IMR-90 (cell line): ENCODE results near the gene DZIP3. TPM values are rescaled to one million over a fixed set of nuclear protein-coding genes. Genes with fewer than 3 reads are reported as not detected.

Source experiments
- ATAC-seq: fragments of 200-7000 bp; cut with Tn5 transposase; 2 replicates; pipeline ENCODE4 v1.9.1; 2020; ENCODE audit warnings: low read depth, mild to moderate bottlenecking, moderate library complexity
- BruUV-seq: library from RNA; stranded (reverse); fragments of 400-500 nt; replicated peaks from 2 replicates; lab custom pipeline; 2021; lab: Mats Ljungman, UMichigan
- CTCF ChIA-PET: fragments of 300-600 bp; formaldehyde crosslinking; extraction: SDS; loops from one replicate; lab custom pipeline; 2021; ENCODE audit warnings: antibody characterized with exemption; lab: Yijun Ruan, JAX
- POLR2A ChIA-PET: fragments of 300-600 bp; sonication (Branson Sonifier 250); formaldehyde crosslinking; loops from one replicate; lab custom pipeline; 2022; ENCODE audit warnings: antibody characterized with exemption; ENCODE audit not compliant: unreplicated experiment; lab: Charles Lee
- DNase-seq: peaks from one replicate; pipeline ENCODE4 v3.0.0; 2013
- H2AFZ ChIP-seq: replicated peaks from 2 replicates; pipeline ENCODE3; 2013; ENCODE audit warnings: low read length, mild to moderate bottlenecking; ENCODE audit not compliant: poor library complexity
- H2AK5ac ChIP-seq: 2 replicates; pipeline ENCODE4 v1.6.1; 2013; ENCODE audit warnings: low read depth, low read length, inconsistent platforms
- H2AK9ac ChIP-seq: replicated peaks from 2 replicates; pipeline ENCODE3; 2013; ENCODE audit warnings: mild to moderate bottlenecking, low read depth, low read length, moderate library complexity; ENCODE audit not compliant: poor library complexity
- H2BK120ac ChIP-seq: 2 replicates; pipeline ENCODE4 v1.6.1; 2013; ENCODE audit warnings: low read depth, low read length, inconsistent platforms
- H2BK15ac ChIP-seq: 3 replicates; pipeline ENCODE4 v1.6.1; 2013; ENCODE audit warnings: low read depth, low read length, inconsistent platforms
- H2BK20ac ChIP-seq: 2 replicates; pipeline ENCODE4 v1.6.1; 2013; ENCODE audit warnings: low read depth, mild to moderate bottlenecking, inconsistent platforms, low read length, moderate library complexity
- H2BK5ac ChIP-seq: 2 replicates; pipeline ENCODE4 v1.6.1; 2013; ENCODE audit warnings: mild to moderate bottlenecking, low read depth, low read length, inconsistent platforms; ENCODE audit not compliant: poor library complexity, severe bottlenecking
- H3K14ac ChIP-seq: replicated peaks from 2 replicates; pipeline ENCODE4 v1.6.1; 2013; ENCODE audit warnings: low read depth, low read length, inconsistent platforms
- H3K18ac ChIP-seq: 2 replicates; pipeline ENCODE4 v1.6.1; 2013; ENCODE audit warnings: low read depth, low read length, control low read depth
- H3K23ac ChIP-seq: 2 replicates; pipeline ENCODE4 v1.6.1; 2013; ENCODE audit warnings: low read depth, low read length, inconsistent platforms
- H3K27ac ChIP-seq: 2 replicates; pipeline ENCODE4 v1.5.1; 2013; ENCODE audit warnings: mild to moderate bottlenecking, control low read depth, low read length; ENCODE audit not compliant: insufficient read depth
- H3K27me3 ChIP-seq: 2 replicates; pipeline ENCODE4 v1.6.1; 2013; ENCODE audit warnings: low read length; ENCODE audit not compliant: control insufficient read depth, insufficient read depth
- H3K36me3 ChIP-seq: 2 replicates; pipeline ENCODE4 v1.6.1; 2013; ENCODE audit warnings: low read length, mixed read lengths; ENCODE audit not compliant: control insufficient read depth, insufficient read depth
- H3K4ac ChIP-seq: 2 replicates; pipeline ENCODE4 v1.6.1; 2013; ENCODE audit warnings: low read depth, low read length, inconsistent platforms
- H3K4me1 ChIP-seq: 2 replicates; pipeline ENCODE4 v1.6.1; 2013; ENCODE audit warnings: low read length, mixed read lengths; ENCODE audit not compliant: control insufficient read depth, insufficient read depth
- H3K4me2 ChIP-seq: 2 replicates; pipeline ENCODE4 v1.6.1; 2013; ENCODE audit warnings: low read depth, mild to moderate bottlenecking, control low read depth, low read length, moderate library complexity
- H3K4me3 ChIP-seq: 2 replicates; pipeline ENCODE4 v1.5.1; 2013; ENCODE audit warnings: low read depth, mild to moderate bottlenecking, control low read depth, low read length, moderate library complexity; ENCODE audit not compliant: insufficient read depth
- H3K56ac ChIP-seq: 2 replicates; pipeline ENCODE4 v1.6.1; 2013; ENCODE audit warnings: low read length, inconsistent platforms; ENCODE audit not compliant: insufficient read depth; ENCODE audit errors: extremely low read depth
- H3K79me1 ChIP-seq, 2 experiments: 2 replicates each; pipeline ENCODE4 v1.6.1; 2013; ENCODE audit warnings: low read length in 2 of 2, inconsistent platforms in 1 of 2, low read depth in 1 of 2
- H3K9ac ChIP-seq: 2 replicates; pipeline ENCODE4 v1.6.1; 2013; ENCODE audit warnings: low read depth, low read length, control low read depth
- H3K9me1 ChIP-seq: 2 replicates; pipeline ENCODE4 v1.6.1; 2013; ENCODE audit warnings: low read length, inconsistent platforms; ENCODE audit not compliant: insufficient read depth
- H3K9me3 ChIP-seq: 2 replicates; pipeline ENCODE4 v1.6.1; 2013; ENCODE audit warnings: low read length; ENCODE audit not compliant: control insufficient read depth, insufficient read depth
- H4K20me1 ChIP-seq: 2 replicates; pipeline ENCODE4 v1.6.1; 2013; ENCODE audit warnings: low read length, inconsistent platforms; ENCODE audit not compliant: insufficient read depth
- H4K5ac ChIP-seq: 2 replicates; pipeline ENCODE4 v1.6.1; 2013; ENCODE audit warnings: mild to moderate bottlenecking, low read depth, low read length, control low read depth
- H4K8ac ChIP-seq, 2 experiments: 2 replicates each; pipeline ENCODE4 v1.6.1; 2013; ENCODE audit warnings: low read depth in 2 of 2, low read length in 2 of 2, control low read depth in 1 of 2, inconsistent platforms in 1 of 2
- H4K91ac ChIP-seq: 2 replicates; pipeline ENCODE4 v1.6.1; 2013; ENCODE audit warnings: low read depth, low read length, inconsistent platforms; ENCODE audit not compliant: insufficient read depth
- NFE2L2 ChIP-seq: fragments of 150-350 bp; IDR thresholded peaks from 2 replicates; pipeline ENCODE4 v1.6.1; 2016; ENCODE audit warnings: low read depth, mild to moderate bottlenecking, low read length
- WGBS, 2 experiments: methylation state at CpG; one replicate each; pipeline versions ENCODE4 v1.1.5 to v1.1.7; 2013; ENCODE audit warnings: missing lambda C conversion rate in 2 of 2; ENCODE audit not compliant: insufficient read length in 1 of 2; ENCODE audit errors: extremely low coverage in 2 of 2; 5-methylcytosine and 5-hydroxymethylcytosine counted together
- dilution Hi-C: fragments of 300-500 bp; cut with HindIII; formaldehyde crosslinking; loops from one replicate; pipeline ENCODE4 v1.14.3; 2018; ENCODE audit warnings: low sequenced_read_pairs; ENCODE audit not compliant: unreplicated experiment
- in situ Hi-C: fragments of 300-500 bp; cut with MboI; formaldehyde crosslinking; loops from 3 replicates; pipeline ENCODE4 v1.14.3; 2019; ENCODE audit warnings: low sequenced_read_pairs, inconsistent platforms, mixed read lengths
- intact Hi-C: fragments of 100-400 bp; cut with micrococcal nuclease; formaldehyde crosslinking; loops from 2 replicates; pipeline ENCODE4 v1.10.0; 2022
- polyA plus RNA-seq, 3 experiments: library from polyadenylated mRNA; depleted of rRNA; stranded (reverse); fragments of >200 nt; gene quantifications; 2 replicates each; pipeline ENCODE4 v1.2.3, GENCODE V29; 2012; ENCODE audit warnings: low replicate concordance in 1 of 3
- total RNA-seq: library from RNA; depleted of rRNA; stranded (reverse); fragments of >200 nt; gene quantifications from 2 replicates; pipeline ENCODE4 v1.2.3, GENCODE V29; 2012

Gene DZIP3
- total and polyA plus RNA-seq, 2 of the 4 experiments (the other 2 are of a cell fraction), result 7.0 to 9.9 TPM

GRCh38 chr3:108728934-108729333, 139.4 kb downstream of the DZIP3 start:
- Histone ChIP-seq H3K23ac (no peak overlapping the region), H2AK5ac (no peak overlapping the region), H3K27ac (no peak overlapping the region), H2BK5ac (no peak overlapping the region), H4K8ac (no peak overlapping the region), H2BK120ac (no peak overlapping the region), H2BK20ac (no peak overlapping the region), H2BK15ac (no peak overlapping the region), H3K56ac (no peak overlapping the region), H3K4me2 (no peak overlapping the region), H4K20me1 (no peaks in the 10 kb centered on the region), H3K9me3 (no peaks in the 10 kb centered on the region), H3K79me1 (no peaks in the 10 kb centered on the region), H4K91ac (no peak overlapping the region), H2AK9ac (no peak overlapping the region), H3K27me3 (no peaks in the 10 kb centered on the region), H3K9me1 (no peaks in the 10 kb centered on the region), H3K4ac (no peak overlapping the region), H3K4me1 (no peaks in the 10 kb centered on the region), H4K5ac (no peak overlapping the region), H3K4me3 (no peak overlapping the region), H3K36me3 (no peaks in the 10 kb centered on the region), H3K18ac (no peak overlapping the region), H2AFZ (no peak overlapping the region), H3K14ac (no peak overlapping the region), H3K9ac (no peak overlapping the region)
- POLR2A ChIA-PET, result no interaction called here
- dilution Hi-C loops (no loop called here), in situ Hi-C loops (no loop called here), intact Hi-C loops (no loop called here)
- no TSS peak for BruUV-seq
- CTCF ChIA-PET, result no interaction called here
- DNase-seq (no peak), ATAC-seq (no peak)
- TF ChIP-seq NFE2L2, result no peak
- no CpG with 5 or more reads among the region's 1 CpG for WGBS, 2 experiments
